Neural crest cell (in vitro differentiated cells): ENCODE results near the gene ZNF184. TPM values are rescaled to one million over a fixed set of nuclear protein-coding genes. Genes with fewer than 3 reads are reported as not detected.

Experiments
- DNase-seq: peaks from one replicate; pipeline ENCODE4 v3.0.0; 2021; ENCODE audit warnings: low read depth, mixed read lengths, low spot score
- H3K27ac Mint-ChIP-seq: one replicate; pipeline ENCODE4 v1.8.0; 2021; ENCODE audit warnings: mild to moderate bottlenecking, mixed read lengths; ENCODE audit not compliant: unreplicated experiment
- H3K27me3 Mint-ChIP-seq: 2 replicates; pipeline ENCODE4 v1.8.0; 2021; ENCODE audit warnings: low read depth, mild to moderate bottlenecking, mixed read lengths
- H3K36me3 Mint-ChIP-seq: 2 replicates; pipeline ENCODE4 v1.8.0; 2021; ENCODE audit warnings: low read depth, mild to moderate bottlenecking, mixed read lengths
- H3K4me1 Mint-ChIP-seq: 2 replicates; pipeline ENCODE4 v1.8.0; 2021; ENCODE audit warnings: mixed read lengths
- H3K4me3 Mint-ChIP-seq: one replicate; pipeline ENCODE4 v1.8.0; 2021; ENCODE audit warnings: mild to moderate bottlenecking, mixed read lengths
- H3K9me3 Mint-ChIP-seq: 2 replicates; pipeline ENCODE4 v1.8.0; 2021; ENCODE audit warnings: mixed read lengths
- CTCF ChIP-seq: fragments of 200-600 bp; sonication (generic); conservative IDR thresholded peaks from 2 replicates; pipeline ENCODE4 v1.5.0; 2021; ENCODE audit warnings: antibody characterized with exemption, mild to moderate bottlenecking
- long read RNA-seq: library from polyadenylated mRNA; unstranded; transcript quantifications from one replicate; pipeline ENCODE4 v2.0.0, GENCODE V29; 2020
- total RNA-seq: library from RNA; stranded (reverse); gene quantifications from 2 replicates; pipeline ENCODE4 v1.2.1, GENCODE V29; 2021

The ZNF184 gene
- 15.7 and 16.7 TPM in 2 replicates for total RNA-seq
- long read RNA-seq, transcript ZNF184-201 (6 exons, 3,101 nt): major isoform, 12 of 61 reads
- long read RNA-seq, partial matches to known transcripts: 2 of 61 reads
- long read RNA-seq, other reads (novel, unspliced or antisense): 46 of 61 reads

- H3K4me1 Mint-ChIP-seq: peaks cover 38% of the 10 kb centered on the region
- peak within 1 kb of the TSS; percentile 94 for H3K27ac Mint-ChIP-seq
- TF ChIP-seq CTCF: no peak
- H3K27me3 Mint-ChIP-seq: peaks cover 28% of the 10 kb centered on the region
- peaks cover 30% of the 10 kb centered on the region for H3K36me3 Mint-ChIP-seq
- DNase-seq: peak; percentile 90
- peak within 1 kb of the TSS; percentile 91 for H3K4me3 Mint-ChIP-seq
- peaks cover 3% of the 10 kb centered on the region for H3K9me3 Mint-ChIP-seq
Observed at GRCh38 chr6:27472617-27473400, at the start of gene ZNF184. Gene ZNF184 (minus strand): TSS chr6:27473105. CDS start chr6:27472294, 811 bp downstream.

GRCh38 chr6:27518881-27519795, 46.2 kb upstream of the ZNF184 start:
- peaks cover 11% of the 10 kb centered on the region for H3K4me1 Mint-ChIP-seq
- DNase-seq: peak; percentile 65
- TF ChIP-seq CTCF: peak; percentile 90
- H3K36me3 Mint-ChIP-seq: no peaks in the 10 kb centered on the region
- H3K27ac Mint-ChIP-seq: peak overlapping the region; percentile 9
- peaks cover 38% of the 10 kb centered on the region for H3K27me3 Mint-ChIP-seq
- H3K4me3 Mint-ChIP-seq: peak overlapping the region; percentile 89
- no peaks in the 10 kb centered on the region for H3K9me3 Mint-ChIP-seq

GRCh38 chr6:27517928-27518787, 45.3 kb upstream of the ZNF184 start:
- H3K27ac Mint-ChIP-seq: no peak overlapping the region
- H3K9me3 Mint-ChIP-seq: no peaks in the 10 kb centered on the region
- H3K27me3 Mint-ChIP-seq: peaks cover 45% of the 10 kb centered on the region
- TF ChIP-seq CTCF: no peak
- peaks cover 11% of the 10 kb centered on the region for H3K4me1 Mint-ChIP-seq
- H3K36me3 Mint-ChIP-seq: no peaks in the 10 kb centered on the region
- no peak for DNase-seq
- H3K4me3 Mint-ChIP-seq: peak overlapping the region; percentile 89

- H3K4me3 Mint-ChIP-seq: no peak overlapping the region
- no peak overlapping the region for H3K27ac Mint-ChIP-seq
- no peak for TF ChIP-seq CTCF
- no peak for DNase-seq
- peaks cover 55% of the 10 kb centered on the region for H3K27me3 Mint-ChIP-seq
- H3K4me1 Mint-ChIP-seq: peaks cover 11% of the 10 kb centered on the region
- H3K36me3 Mint-ChIP-seq: no peaks in the 10 kb centered on the region
- no peaks in the 10 kb centered on the region for H3K9me3 Mint-ChIP-seq
Observed at GRCh38 chr6:27517238-27517637, 44.3 kb upstream of the ZNF184 start.
